Gastroesophageal sphincter (tissue), 4 donors: Measurements from ENCODE around the gene SRSF8. TPM values are rescaled to one million over a fixed set of nuclear protein-coding genes. Genes with fewer than 3 reads are reported as not detected.

Experiments used
- ATAC-seq: fragments of 150-250 bp; one replicate; pipeline ENCODE4 v1.9.1; 2016; ENCODE audit warnings: mild to moderate bottlenecking, moderate library complexity
- H3K27ac ChIP-seq, 4 donors: fragments of 200-600 bp; sonication (generic) in 3 of 4; 1 replicate in 3 of 4; 2 replicates in 1 of 4; pipeline ENCODE4 v1.5.1; 2016 to 2019
- H3K27me3 ChIP-seq: fragments of 200-600 bp; sonication (generic); one replicate; pipeline ENCODE4 v1.5.1; 2019
- H3K36me3 ChIP-seq, 2 donors: fragments of 200-600 bp; sonication (generic); one replicate each; pipeline ENCODE4 v1.5.1; 2019; ENCODE audit warnings: control low read depth in 1 of 2
- H3K4me1 ChIP-seq, 3 donors: fragments of 200-600 bp; sonication (generic); 1 replicate in 2 of 3; 2 replicates in 1 of 3; pipeline ENCODE4 v1.5.1; 2016 to 2019; ENCODE audit warnings: control low read depth in 2 of 3
- H3K4me3 ChIP-seq, 2 donors: fragments of 200-600 bp; sonication (generic); one replicate each; pipeline ENCODE4 v1.5.1; 2019; ENCODE audit warnings: mild to moderate bottlenecking in 1 of 2, moderate library complexity in 1 of 2
- H3K9me3 ChIP-seq, 3 donors: fragments of 200-600 bp; sonication (generic); one replicate each; pipeline ENCODE4 v1.5.1; 2017 to 2019; ENCODE audit warnings: control low read depth in 2 of 3
- CTCF ChIP-seq, 4 experiments: fragments of 200-600 bp in 2 of 4; fragments of 450-650 bp in 2 of 4; sonication (generic) in 1 of 4; IDR thresholded peaks; one replicate each; pipeline ENCODE4 v1.5.1; 2017 to 2019; ENCODE audit warnings: antibody characterized with exemption in 4 of 4, mild to moderate bottlenecking in 2 of 4, moderate library complexity in 2 of 4
- EP300 ChIP-seq: sonication (generic); formaldehyde crosslinking; IDR thresholded peaks from one replicate; pipeline ENCODE4 v1.6.1; 2017; ENCODE audit warnings: antibody characterized with exemption, mild to moderate bottlenecking
- POLR2A ChIP-seq, 2 donors: fragments of 450-650 bp; IDR thresholded peaks; one replicate each; pipeline ENCODE4 v1.6.1; 2017; ENCODE audit warnings: antibody characterized with exemption in 2 of 2, mild to moderate bottlenecking in 2 of 2, moderate library complexity in 1 of 2
- POLR2AphosphoS5 ChIP-seq: sonication (generic); formaldehyde crosslinking; IDR thresholded peaks from one replicate; pipeline ENCODE4 v1.6.1; 2017; ENCODE audit warnings: antibody characterized with exemption
- WGBS, 2 donors: methylation state at CpG; one replicate each; pipeline ENCODE4 v1.1.5; 2018; ENCODE audit warnings: low coverage in 1 of 2; 5-methylcytosine and 5-hydroxymethylcytosine counted together
- total RNA-seq, 4 donors: library from RNA; depleted of rRNA; stranded (reverse); fragments of >200 nt; gene quantifications; one replicate each; pipeline ENCODE4 v1.1.0, GENCODE V29; 2016

SRSF8 gene
- total RNA-seq, 4 donors from 2014 or later = 28.6 to 34.9 (median 33.0) TPM

- no peaks in the 10 kb centered on the region for H3K27me3 ChIP-seq
- TF ChIP-seq POLR2AphosphoS5 (peak; percentile 71), EP300 (no peak), CTCF (IDR thresholded peaks at IDR 0.05) (peak in 3 of 4 experiments; percentile 21 to 40 (median 32)), POLR2A (IDR thresholded peaks at IDR 0.05) (peak; percentile 81 to 88)
- no peaks in the 10 kb centered on the region for H3K9me3 ChIP-seq
- peak; percentile 99 for ATAC-seq
- peaks cover 5 to 47% (median 10%) of the 10 kb centered on the region in 3 donors for H3K4me1 ChIP-seq
- H3K36me3 ChIP-seq = no peaks in the 10 kb centered on the region
- peak within 1 kb of the TSS; percentile 81 to 97 (median 95) for H3K27ac ChIP-seq
- WGBS, 2 donors = no CpG with 5 or more reads among the region's 106 CpGs
- H3K4me3 ChIP-seq = peak within 1 kb of the TSS; percentile 72 to 94
Measured at GRCh38 chr11:95089620-95090542, 23.2 kb downstream of the SRSF8 start, which contains the start of gene ENDOD1. Gene ENDOD1 (plus strand): TSS chr11:95089846. CDS start chr11:95089928, 82 bp downstream.

- Histone ChIP-seq H3K36me3 (no peaks in the 10 kb centered on the region), H3K4me1 (peaks cover 5 to 47% (median 10%) of the 10 kb centered on the region in 3 donors), H3K9me3 (no peaks in the 10 kb centered on the region), H3K27ac (no peak overlapping the region), H3K4me3 (no peak overlapping the region), H3K27me3 (no peaks in the 10 kb centered on the region)
- no peak for ATAC-seq
- TF ChIP-seq POLR2A (IDR thresholded peaks at IDR 0.05) = no peak
- TF ChIP-seq POLR2AphosphoS5 = no peak
- TF ChIP-seq CTCF (IDR thresholded peaks at IDR 0.05) = no peak
- TF ChIP-seq EP300 = no peak
Measured at GRCh38 chr11:95091663-95092180, 25.0 kb downstream of the SRSF8 start.

GRCh38 chr11:95092549-95093324 is 26.0 kb downstream of the SRSF8 start:
- H3K27me3 ChIP-seq = no peaks in the 10 kb centered on the region
- H3K9me3 ChIP-seq = no peaks in the 10 kb centered on the region
- peaks cover 5 to 47% (median 10%) of the 10 kb centered on the region in 3 donors for H3K4me1 ChIP-seq
- no peak overlapping the region for H3K27ac ChIP-seq
- WGBS, 2 donors = 27 to 67% methylated on average over 3 of the region's 5 CpGs
- TF ChIP-seq CTCF (IDR thresholded peaks at IDR 0.05) = peak in 3 of 4 experiments; percentile 20 to 39 (median 29)
- TF ChIP-seq POLR2AphosphoS5 = no peak
- no peak overlapping the region for H3K4me3 ChIP-seq
- no peak for ATAC-seq
- H3K36me3 ChIP-seq = no peaks in the 10 kb centered on the region

- no peak for TF ChIP-seq EP300
- TF ChIP-seq POLR2AphosphoS5 = no peak
- TF ChIP-seq CTCF (IDR thresholded peaks at IDR 0.05) = no peak
- TF ChIP-seq POLR2A (IDR thresholded peaks at IDR 0.05) = no peak
- no peak for ATAC-seq
- Histone ChIP-seq H3K27ac (no peak overlapping the region), H3K9me3 (no peaks in the 10 kb centered on the region), H3K36me3 (no peaks in the 10 kb centered on the region), H3K4me1 (peaks cover 5 to 44% (median 10%) of the 10 kb centered on the region in 3 donors), H3K27me3 (no peaks in the 10 kb centered on the region), H3K4me3 (no peak overlapping the region)
- 89% methylated on average over 3 of the region's 3 CpGs; no CpG with 5 or more reads in 1 of the 2 donors for WGBS, 2 donors
Measured at GRCh38 chr11:95093548-95093947, 26.8 kb downstream of the SRSF8 start.
